ENCODE results near the gene CNN2. TPM values are rescaled to one million over a fixed set of nuclear protein-coding genes. Genes with fewer than 3 reads are reported as not detected.
"Not testable (repeated sequence)": the region's sequence is repeated elsewhere in the genome, so short reads cannot be mapped to it uniquely, and the experiment has no call there.

CNN2 gene
- total and polyA plus RNA-seq, 4 donors: 53.2 to 185 (median 142) TPM

DNA sequence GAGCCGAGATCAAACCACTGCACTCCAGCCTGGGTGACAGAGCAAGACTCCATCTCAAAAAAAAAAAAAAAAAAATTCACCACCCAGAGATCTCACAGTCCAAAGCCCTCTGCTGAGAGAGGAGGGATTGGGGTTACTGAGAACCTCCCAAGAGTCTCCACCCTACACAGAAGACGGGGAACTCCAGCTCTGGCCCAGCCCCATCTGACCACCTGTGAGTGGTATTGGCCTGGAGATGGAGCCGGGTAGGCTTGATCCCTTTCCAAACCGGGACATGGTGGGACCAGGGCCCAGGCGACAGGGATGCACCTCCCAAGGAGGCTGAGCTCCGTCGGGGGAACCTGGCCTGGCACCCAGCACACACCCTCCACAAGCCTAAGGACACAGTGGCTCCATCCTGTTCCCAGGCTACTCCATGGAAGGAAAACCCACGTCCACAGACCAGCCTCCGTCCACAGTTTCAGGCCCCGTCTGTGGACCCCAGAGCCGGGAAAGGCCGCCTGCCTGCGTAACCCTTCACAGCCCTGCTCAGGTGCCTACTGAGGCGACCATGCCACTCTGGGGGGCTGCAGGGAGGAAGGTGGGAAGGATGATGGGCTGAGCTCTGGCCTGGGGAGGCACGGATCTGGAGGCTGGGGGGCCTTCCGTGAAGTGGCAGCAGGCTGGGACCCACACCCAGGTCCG is 7.3 kb upstream of the CNN2 start:
- 49 to 50% methylated on average over 17 of the region's 17 CpGs for WGBS, 2 donors
- Histone ChIP-seq H3K9me3 (ENCODE audit: control insufficient read depth, low read length) (no peaks in the 10 kb centered on the region), H3K27ac (ENCODE audit: low read depth in 1 of 2, low read length in 2 of 2) (no peak overlapping the region), H3K4me1 (ENCODE audit: control insufficient read depth in 1 of 2, insufficient read depth in 2 of 2, low read length in 2 of 2) (no peaks in the 10 kb centered on the region), H3K36me3 (ENCODE audit: control insufficient read depth in 1 of 2, insufficient read depth in 2 of 2, low read length in 1 of 2) (no peaks in the 10 kb centered on the region), H3K27me3 (ENCODE audit: control insufficient read depth in 1 of 2, insufficient read depth in 2 of 2, low read length in 1 of 2) (no peaks in the 10 kb centered on the region), H3K4me3 (ENCODE audit: low read length in 2 of 2) (no peak overlapping the region)
- DNase-seq (no peak), ATAC-seq (ENCODE audit: low FRiP score) (no peak)
- intact Hi-C loops (cut with DNase I): no loop called here

DNA sequence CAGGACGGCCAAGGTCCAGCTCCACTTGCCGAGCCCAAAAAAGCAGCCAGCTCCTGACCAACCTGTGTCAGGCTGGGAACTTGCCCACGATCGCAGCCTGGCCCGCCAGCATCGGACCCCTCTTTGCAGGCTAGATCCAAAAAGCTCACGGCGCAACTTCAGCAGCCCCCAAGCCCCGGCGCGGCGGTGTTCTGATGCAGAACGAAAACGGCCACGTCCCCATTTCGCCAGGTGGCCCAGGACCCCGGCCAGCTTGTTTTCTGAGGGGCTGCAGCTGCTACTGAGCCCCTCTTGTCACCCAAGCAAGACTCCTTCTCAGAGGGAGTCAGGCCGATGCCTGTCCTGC is 6.8 kb upstream of the CNN2 start:
- H3K27me3 ChIP-seq (ENCODE audit: control insufficient read depth in 1 of 2, insufficient read depth in 2 of 2, low read length in 1 of 2): no peaks in the 10 kb centered on the region
- peak overlapping the region; percentile 36 to 78 for H3K4me3 ChIP-seq (ENCODE audit: low read length in 2 of 2)
- 64 to 65% methylated on average over 18 of the region's 18 CpGs for WGBS, 2 donors
- H3K27ac ChIP-seq (ENCODE audit: low read depth in 1 of 2, low read length in 2 of 2): no peak overlapping the region
- DNase-seq (no peak), ATAC-seq (ENCODE audit: low FRiP score) (no peak)
- intact Hi-C loops (cut with DNase I): no loop called here
- H3K9me3 ChIP-seq (ENCODE audit: control insufficient read depth, low read length): no peaks in the 10 kb centered on the region
- no peaks in the 10 kb centered on the region for H3K36me3 ChIP-seq (ENCODE audit: control insufficient read depth in 1 of 2, insufficient read depth in 2 of 2, low read length in 1 of 2)
- no peaks in the 10 kb centered on the region for H3K4me1 ChIP-seq (ENCODE audit: control insufficient read depth in 1 of 2, insufficient read depth in 2 of 2, low read length in 2 of 2)

DNA sequence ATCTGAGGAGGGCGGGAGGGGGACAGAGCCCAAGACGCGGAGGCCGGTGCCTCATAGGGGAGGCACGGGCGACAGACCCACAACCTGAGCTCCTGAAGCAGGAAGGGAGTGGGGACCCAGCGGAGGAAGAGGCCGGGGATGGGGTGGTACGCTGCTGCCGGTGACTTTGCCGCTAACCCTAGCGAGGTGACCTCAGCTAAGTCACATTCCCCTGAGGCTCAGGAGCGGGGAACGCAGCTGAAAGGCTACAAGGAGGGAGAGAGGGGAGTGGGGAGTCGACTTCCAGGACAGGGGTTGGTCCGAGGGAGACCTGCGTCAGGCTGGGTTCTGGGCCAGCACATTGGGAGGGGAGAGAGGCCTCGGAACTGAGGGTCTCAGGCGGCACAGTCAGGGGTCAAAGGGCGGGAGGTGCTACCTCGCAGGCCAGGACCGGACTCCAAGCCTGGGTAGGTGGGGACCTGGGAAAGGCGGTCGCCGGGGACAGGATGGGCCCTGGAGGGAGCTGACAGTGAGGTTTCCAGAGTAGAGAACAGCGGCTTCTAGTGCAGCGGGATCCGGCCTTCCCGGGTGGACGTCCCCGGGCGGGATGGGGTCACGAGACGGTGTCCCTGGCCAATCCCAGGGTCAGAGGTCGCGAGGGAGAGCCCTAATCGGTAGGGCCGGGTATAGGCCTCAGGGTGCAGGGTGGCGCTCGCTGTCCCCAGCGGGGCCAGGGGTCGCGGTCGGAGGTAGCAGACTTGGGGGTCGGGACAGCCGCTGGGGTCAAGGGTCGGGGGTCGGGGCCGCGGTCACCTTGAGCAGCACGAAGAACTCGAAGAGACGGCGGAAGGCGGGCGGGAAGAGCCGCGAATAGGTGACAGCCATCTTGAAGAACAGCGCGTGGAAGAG is 6.2 kb upstream of the CNN2 start:
- peak in 1 of 2 donors; percentile 72 for DNase-seq
- WGBS, 2 donors: 2 to 3% methylated on average over 59 to 60 of the region's 60 CpGs
- intact Hi-C loops (cut with DNase I): loop anchor here in 1 of 2 donors (2.0 kb wide), 1 partner anchor 83 kb away; the partner anchor contains the start of gene GPX4
- peak overlapping the region; percentile 36 to 78 for H3K4me3 ChIP-seq (ENCODE audit: low read length in 2 of 2)
- no peak for ATAC-seq (ENCODE audit: low FRiP score)
- no peaks in the 10 kb centered on the region for H3K27me3 ChIP-seq (ENCODE audit: control insufficient read depth in 1 of 2, insufficient read depth in 2 of 2, low read length in 1 of 2)
- no peaks in the 10 kb centered on the region for H3K36me3 ChIP-seq (ENCODE audit: control insufficient read depth in 1 of 2, insufficient read depth in 2 of 2, low read length in 1 of 2)
- no peaks in the 10 kb centered on the region for H3K4me1 ChIP-seq (ENCODE audit: control insufficient read depth in 1 of 2, insufficient read depth in 2 of 2, low read length in 2 of 2)
- H3K27ac ChIP-seq (ENCODE audit: low read depth in 1 of 2, low read length in 2 of 2): no peak overlapping the region
- no peaks in the 10 kb centered on the region for H3K9me3 ChIP-seq (ENCODE audit: control insufficient read depth, low read length)

DNA sequence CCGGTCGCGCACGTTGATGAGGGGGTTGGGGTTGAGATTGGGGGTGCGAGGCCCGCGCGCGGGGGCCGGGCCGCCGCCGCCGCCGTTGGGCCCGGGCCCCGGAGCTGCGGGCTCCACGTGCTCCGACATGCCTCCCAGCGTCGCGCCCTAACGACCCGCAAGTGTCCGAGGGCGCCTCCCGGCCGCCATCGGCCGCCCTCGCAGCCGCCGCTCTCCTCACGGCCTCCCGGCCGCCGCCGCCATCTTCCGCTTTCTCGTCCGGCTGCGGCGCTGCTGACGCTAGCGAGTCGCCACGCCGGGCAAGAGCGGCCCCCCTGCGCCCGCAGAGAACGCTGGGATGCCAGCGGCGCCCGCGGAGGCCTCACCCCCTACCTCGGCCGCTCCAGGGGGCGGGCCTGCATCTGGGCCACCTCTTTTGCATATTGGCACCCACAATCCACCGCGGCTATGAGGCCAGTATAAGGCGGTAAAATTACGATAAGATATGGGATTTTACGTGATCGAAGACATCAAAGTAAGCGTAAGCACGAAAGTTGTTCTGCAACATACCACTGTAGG is 5.5 kb upstream of the CNN2 start, which contains the start of gene TMEM259:
Gene TMEM259, minus strand, starts transcription at position 256 of the 558 bp plus-strand sequence. Its CDS starts 127 bp downstream, at position 129.
- Histone ChIP-seq H3K27me3 (ENCODE audit: control insufficient read depth in 1 of 2, insufficient read depth in 2 of 2, low read length in 1 of 2) (no peaks in the 10 kb centered on the region), H3K4me3 (ENCODE audit: low read length in 2 of 2) (peak within 1 kb of the TSS; percentile 36 to 78), H3K27ac (ENCODE audit: low read depth in 1 of 2, low read length in 2 of 2) (peak within 1 kb of the TSS in 1 of 2 donors; percentile 87), H3K36me3 (ENCODE audit: control insufficient read depth in 1 of 2, insufficient read depth in 2 of 2, low read length in 1 of 2) (no peaks in the 10 kb centered on the region), H3K9me3 (ENCODE audit: control insufficient read depth, low read length) (no peaks in the 10 kb centered on the region), H3K4me1 (ENCODE audit: control insufficient read depth in 1 of 2, insufficient read depth in 2 of 2, low read length in 2 of 2) (no peaks in the 10 kb centered on the region)
- ATAC-seq (ENCODE audit: low FRiP score) (peak; percentile 96), DNase-seq (peak; percentile 98 to 99)
- 0 to 1% methylated on average over 57 to 68 of the region's 68 CpGs for WGBS, 2 donors
- intact Hi-C loops (cut with DNase I): loop anchor here in 1 of 2 donors (2.0 kb wide), 1 partner anchor 82 kb away; the partner anchor contains the start of gene GPX4

DNA sequence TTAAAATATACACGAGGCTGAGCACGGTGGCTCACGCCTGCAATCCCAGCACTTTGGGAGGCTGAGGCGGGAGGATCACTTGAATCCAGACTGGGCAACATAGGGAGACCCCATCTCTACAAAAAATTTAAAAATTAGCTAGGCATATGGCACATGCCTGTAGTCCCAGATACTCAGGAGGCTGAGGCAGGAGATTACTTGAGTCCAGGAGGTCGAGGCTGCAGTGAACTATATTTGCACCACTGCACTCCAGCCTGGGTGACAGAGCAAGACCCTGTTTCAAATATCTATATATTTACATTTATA is 2.6 kb upstream of the CNN2 start:
- intact Hi-C loops (cut with DNase I): not testable (repeated sequence)

DNA sequence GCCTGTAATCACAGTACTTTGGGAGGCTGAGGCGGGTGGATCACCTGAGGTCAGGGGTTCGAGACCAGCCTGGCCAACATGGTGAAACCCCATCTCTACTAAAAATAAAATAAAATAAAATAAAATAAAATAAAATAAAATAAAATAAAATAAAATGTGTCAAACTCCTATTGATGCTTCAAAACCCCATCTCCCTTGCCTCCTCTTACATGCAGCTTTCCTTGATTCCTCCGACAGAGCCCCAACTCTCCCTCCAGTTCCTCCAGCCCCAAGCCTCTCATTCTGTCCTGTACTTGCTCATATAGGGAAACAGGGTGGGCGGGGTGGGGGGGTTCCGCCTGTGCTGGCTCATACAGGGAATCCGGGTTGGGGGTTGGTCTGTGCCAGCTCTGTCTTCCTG is 1.3 kb upstream of the CNN2 start:
- not testable (repeated sequence) for H3K27ac ChIP-seq (ENCODE audit: low read depth in 1 of 2, low read length in 2 of 2); H3K4me1 ChIP-seq (ENCODE audit: control insufficient read depth in 1 of 2, insufficient read depth in 2 of 2, low read length in 2 of 2); H3K27me3 ChIP-seq (ENCODE audit: control insufficient read depth in 1 of 2, insufficient read depth in 2 of 2, low read length in 1 of 2); H3K4me3 ChIP-seq (ENCODE audit: low read length in 2 of 2); DNase-seq; ATAC-seq (ENCODE audit: low FRiP score); H3K36me3 ChIP-seq (ENCODE audit: control insufficient read depth in 1 of 2, insufficient read depth in 2 of 2, low read length in 1 of 2); H3K9me3 ChIP-seq (ENCODE audit: control insufficient read depth, low read length)
- WGBS, 2 donors: 78 to 80% methylated on average over 6 of the region's 6 CpGs
- intact Hi-C loops (cut with DNase I): loop anchor here in 1 of 2 donors (5.0 kb wide), 1 partner anchor 77 kb away; the partner anchor contains the start of gene GPX4

More for the DNA sequence above, 2.6 kb upstream of the CNN2 start:
- not testable (repeated sequence) for H3K4me3 ChIP-seq (ENCODE audit: low read length in 2 of 2); H3K4me1 ChIP-seq (ENCODE audit: control insufficient read depth in 1 of 2, insufficient read depth in 2 of 2, low read length in 2 of 2); H3K27me3 ChIP-seq (ENCODE audit: control insufficient read depth in 1 of 2, insufficient read depth in 2 of 2, low read length in 1 of 2); H3K27ac ChIP-seq (ENCODE audit: low read depth in 1 of 2, low read length in 2 of 2); ATAC-seq (ENCODE audit: low FRiP score); DNase-seq; H3K9me3 ChIP-seq (ENCODE audit: control insufficient read depth, low read length); H3K36me3 ChIP-seq (ENCODE audit: control insufficient read depth in 1 of 2, insufficient read depth in 2 of 2, low read length in 1 of 2)
- WGBS, 2 donors: 80 to 81% methylated on average over 5 of the region's 5 CpGs

DNA sequence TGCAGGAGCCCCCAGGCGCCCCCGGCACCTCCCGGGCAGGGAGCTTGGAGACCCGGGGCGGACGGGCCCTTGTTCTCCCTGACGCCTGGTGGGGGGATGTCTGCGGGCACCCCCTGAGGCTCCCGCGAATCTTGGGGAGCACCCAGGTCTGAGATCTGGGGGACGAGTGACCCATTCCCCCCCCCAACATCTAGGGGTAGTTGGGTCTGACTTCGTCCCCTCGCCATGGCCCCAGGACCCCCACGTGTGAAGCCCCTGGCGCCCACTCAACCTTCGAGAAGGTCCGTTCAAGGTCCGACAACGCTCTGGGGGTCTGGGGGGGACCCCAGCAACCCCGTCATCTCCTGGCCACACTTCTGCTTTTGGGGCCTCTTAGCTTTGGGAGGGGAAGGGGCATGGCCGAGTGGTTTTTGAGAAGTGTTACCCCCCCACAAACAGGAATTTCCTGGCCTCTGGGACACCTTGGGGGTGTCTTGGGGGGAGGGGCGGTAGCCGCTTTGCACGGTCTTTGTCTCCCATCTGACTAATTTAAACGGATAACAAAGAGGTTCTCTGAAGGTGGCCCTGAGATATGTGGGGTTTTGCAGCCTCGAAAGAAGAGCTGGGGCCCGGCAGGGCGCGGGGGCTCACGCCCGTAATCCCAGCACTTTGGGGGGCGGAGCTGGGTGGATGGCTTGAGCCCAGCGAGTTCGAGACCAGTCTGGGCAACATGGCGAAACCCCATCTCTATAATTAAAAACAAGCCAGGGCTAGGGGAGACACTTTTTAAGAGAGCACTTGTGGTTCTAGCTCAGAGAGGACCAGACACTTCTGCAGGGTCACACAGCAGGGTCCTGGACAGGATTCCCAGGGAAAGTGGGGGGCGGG is 608 bp downstream of the CNN2 start:
- H3K9me3 ChIP-seq (ENCODE audit: control insufficient read depth, low read length): no peaks in the 10 kb centered on the region
- ATAC-seq (ENCODE audit: low FRiP score) (peak; percentile 5), DNase-seq (no peak)
- no peaks in the 10 kb centered on the region for H3K27me3 ChIP-seq (ENCODE audit: control insufficient read depth in 1 of 2, insufficient read depth in 2 of 2, low read length in 1 of 2)
- 0 to 1% methylated on average over 35 to 36 of the region's 36 CpGs for WGBS, 2 donors
- H3K36me3 ChIP-seq (ENCODE audit: control insufficient read depth in 1 of 2, insufficient read depth in 2 of 2, low read length in 1 of 2): peaks cover 0 to 1% of the 10 kb centered on the region in 2 donors
- intact Hi-C loops (cut with DNase I): loop anchor here in 1 of 2 donors (5.0 kb wide), 1 partner anchor 75 kb away; the partner anchor contains the start of gene GPX4
- no peaks in the 10 kb centered on the region for H3K4me1 ChIP-seq (ENCODE audit: control insufficient read depth in 1 of 2, insufficient read depth in 2 of 2, low read length in 2 of 2)
- H3K4me3 ChIP-seq (ENCODE audit: low read length in 2 of 2): peak overlapping the region; percentile 98
- H3K27ac ChIP-seq (ENCODE audit: low read depth in 1 of 2, low read length in 2 of 2): peak overlapping the region; percentile 99 to 100

DNA sequence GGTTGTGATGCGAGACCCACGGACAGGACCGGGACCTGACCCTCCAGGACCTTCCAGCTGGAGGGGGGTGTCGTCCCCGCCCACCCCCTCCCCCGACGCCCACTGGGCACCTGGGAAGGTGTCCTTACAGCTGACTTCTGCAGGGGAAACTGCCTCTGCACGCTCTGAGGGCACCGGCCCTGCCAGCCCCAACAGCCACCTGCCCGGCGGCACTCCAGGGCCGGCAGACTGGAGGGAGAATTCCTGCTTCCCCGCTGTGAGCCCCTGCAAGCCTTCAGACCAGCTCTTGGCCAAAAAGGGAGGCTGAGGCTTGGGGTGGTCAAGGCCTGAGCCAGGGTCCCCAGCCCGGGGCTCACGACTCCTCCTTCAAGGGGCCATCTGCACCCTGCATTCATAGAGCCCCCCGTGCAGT is 1.2 kb downstream of the CNN2 start:
- ATAC-seq (ENCODE audit: low FRiP score) (peak; percentile 3), DNase-seq (no peak)
- Histone ChIP-seq H3K4me3 (ENCODE audit: low read length in 2 of 2) (peak overlapping the region; percentile 98), H3K27me3 (ENCODE audit: control insufficient read depth in 1 of 2, insufficient read depth in 2 of 2, low read length in 1 of 2) (no peaks in the 10 kb centered on the region), H3K9me3 (ENCODE audit: control insufficient read depth, low read length) (no peaks in the 10 kb centered on the region), H3K4me1 (ENCODE audit: control insufficient read depth in 1 of 2, insufficient read depth in 2 of 2, low read length in 2 of 2) (no peaks in the 10 kb centered on the region), H3K36me3 (ENCODE audit: control insufficient read depth in 1 of 2, insufficient read depth in 2 of 2, low read length in 1 of 2) (peaks cover 0 to 6% of the 10 kb centered on the region in 2 donors), H3K27ac (ENCODE audit: low read depth in 1 of 2, low read length in 2 of 2) (peak overlapping the region; percentile 99 to 100)
- 1% methylated on average over 15 to 16 of the region's 16 CpGs for WGBS, 2 donors
- intact Hi-C loops (cut with DNase I): loop anchor here in 1 of 2 donors (5.0 kb wide), 1 partner anchor 75 kb away; the partner anchor contains the start of gene GPX4
